Measurements from ENCODE around the gene ATP1A2. TPM values are rescaled to one million over a fixed set of nuclear protein-coding genes. Genes with fewer than 3 reads are reported as not detected.

The ATP1A2 gene
- total and polyA plus RNA-seq, 2 donors (not counting 3 experiments of a cell fraction or from before 2014, with no cell fraction given) = not detected

DNA sequence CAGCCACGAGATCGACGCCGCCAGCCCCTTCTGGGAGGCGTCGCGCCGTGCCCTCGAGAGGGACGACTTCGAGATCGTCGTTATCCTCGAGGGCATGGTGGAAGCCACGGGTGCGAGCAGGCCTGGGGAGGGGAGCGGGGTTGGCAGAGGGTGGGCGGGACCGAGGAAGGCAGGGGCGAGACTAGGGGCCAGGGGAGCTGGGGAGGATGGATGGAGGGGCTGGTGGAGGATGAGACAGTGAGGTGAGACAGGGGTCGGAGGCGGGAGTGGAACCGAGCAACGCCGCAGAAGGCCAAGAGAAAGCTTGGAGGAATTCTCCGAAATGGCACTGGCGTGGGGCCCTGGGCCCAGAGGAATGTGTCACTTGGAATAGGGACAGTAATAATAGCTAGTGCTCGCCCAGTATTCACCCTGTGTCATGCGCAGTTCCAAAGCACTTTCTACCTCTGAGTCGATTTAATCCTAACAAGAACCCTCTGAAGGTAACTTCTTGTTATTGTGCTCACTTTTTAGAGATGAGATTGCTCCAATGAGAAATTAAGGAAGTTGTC, 30.7 kb upstream of the ATP1A2 start:
- FAIRE-seq = no peak
- intact Hi-C loops (cut with micrococcal nuclease) = loop anchor here (1.0 kb wide), 2 partner anchors 149 to 291 kb away; no protein-coding TSS in a partner anchor
- POLR2A ChIA-PET = no interaction called here

More for the DNA sequence above, 30.7 kb upstream of the ATP1A2 start:
- Histone ChIP-seq H3K27ac (ENCODE audit: insufficient read depth, low read depth, low read length) (no peak overlapping the region), H4K20me1 (replicated peaks; ENCODE audit: control insufficient read depth, extremely low read depth, insufficient read depth, low read length) (no peaks in the 10 kb centered on the region), H2AFZ (ENCODE audit: low read depth, low read length) (no peak overlapping the region), H3K27me3 (ENCODE audit: control insufficient read depth in 2 of 2, insufficient read depth in 2 of 2, low read length in 2 of 2) (peaks cover 44 to 46% of the 10 kb centered on the region in 2 experiments), H3K36me3 (ENCODE audit: control insufficient read depth in 2 of 2, extremely low read depth in 1 of 2, insufficient read depth in 2 of 2, low read length in 2 of 2) (no peaks in the 10 kb centered on the region), H3K4me2 (ENCODE audit: insufficient read depth, low read length) (no peak overlapping the region), H3K9ac (replicated peaks; ENCODE audit: extremely low read depth, insufficient read depth, low read length) (no peak overlapping the region), H3K4me1 (ENCODE audit: control insufficient read depth, extremely low read depth, insufficient read depth, low read length) (no peaks in the 10 kb centered on the region), H3K9me1 (replicated peaks; ENCODE audit: control insufficient read depth, extremely low read depth, insufficient read depth, low read length) (no peaks in the 10 kb centered on the region), H3K4me3 (replicated peaks in 1 of 3; ENCODE audit: insufficient read depth in 1 of 3, low read depth in 1 of 3, low read length in 3 of 3) (no peak overlapping the region), H3K9me3 (replicated peaks; ENCODE audit: control insufficient read depth, insufficient read depth, low read length) (no peaks in the 10 kb centered on the region), H3K79me2 (ENCODE audit: control insufficient read depth, insufficient read depth, low read length) (no peaks in the 10 kb centered on the region)
- BruUV-seq (replicated peaks) = no TSS peak
- CTCF ChIA-PET = interaction anchor here (0.6 to 5.2 kb wide), 14 partner anchors 12 to 952 kb away, joined by 3 to 75 read pairs (median 16); partner anchors contain the start of gene IGSF8
- TF ChIP-seq EZH2 (IDR thresholded peaks at IDR 0.05; ENCODE audit: borderline replicate concordance, low read depth, low read length, severe bottlenecking) = no peak
- no peak for TF ChIP-seq GATA2 (IDR thresholded peaks at IDR 0.05; ENCODE audit: insufficient read depth, insufficient read length, low read depth, low read length)
- no peak for TF ChIP-seq POLR2A (IDR thresholded peaks at IDR 0.05; ENCODE audit: low read depth, low read length)
- TF ChIP-seq, protein P1, sequence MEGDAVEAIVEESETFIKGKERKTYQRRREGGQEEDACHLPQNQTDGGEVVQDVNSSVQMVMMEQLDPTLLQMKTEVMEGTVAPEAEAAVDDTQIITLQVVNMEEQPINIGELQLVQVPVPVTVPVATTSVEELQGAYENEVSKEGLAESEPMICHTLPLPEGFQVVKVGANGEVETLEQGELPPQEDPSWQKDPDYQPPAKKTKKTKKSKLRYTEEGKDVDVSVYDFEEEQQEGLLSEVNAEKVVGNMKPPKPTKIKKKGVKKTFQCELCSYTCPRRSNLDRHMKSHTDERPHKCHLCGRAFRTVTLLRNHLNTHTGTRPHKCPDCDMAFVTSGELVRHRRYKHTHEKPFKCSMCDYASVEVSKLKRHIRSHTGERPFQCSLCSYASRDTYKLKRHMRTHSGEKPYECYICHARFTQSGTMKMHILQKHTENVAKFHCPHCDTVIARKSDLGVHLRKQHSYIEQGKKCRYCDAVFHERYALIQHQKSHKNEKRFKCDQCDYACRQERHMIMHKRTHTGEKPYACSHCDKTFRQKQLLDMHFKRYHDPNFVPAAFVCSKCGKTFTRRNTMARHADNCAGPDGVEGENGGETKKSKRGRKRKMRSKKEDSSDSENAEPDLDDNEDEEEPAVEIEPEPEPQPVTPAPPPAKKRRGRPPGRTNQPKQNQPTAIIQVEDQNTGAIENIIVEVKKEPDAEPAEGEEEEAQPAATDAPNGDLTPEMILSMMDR (IDR thresholded peaks at IDR 0.05; ENCODE audit: extremely low read depth in 1 of 2, insufficient read depth in 1 of 2, low read depth in 1 of 2, low read length in 2 of 2) = no peak
- TF ChIP-seq JUN (IDR thresholded peaks at IDR 0.05; ENCODE audit: borderline replicate concordance, insufficient read depth, insufficient read length, low read depth) = no peak
- TF ChIP-seq MYC (IDR thresholded peaks at IDR 0.05; ENCODE audit: low read depth, low read length) = no peak
- TF ChIP-seq, protein P2, sequence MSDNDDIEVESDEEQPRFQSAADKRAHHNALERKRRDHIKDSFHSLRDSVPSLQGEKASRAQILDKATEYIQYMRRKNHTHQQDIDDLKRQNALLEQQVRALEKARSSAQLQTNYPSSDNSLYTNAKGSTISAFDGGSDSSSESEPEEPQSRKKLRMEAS (IDR thresholded peaks at IDR 0.05; ENCODE audit: insufficient read depth, insufficient read length) = no peak
- no peak for TF ChIP-seq FOS (IDR thresholded peaks at IDR 0.05; ENCODE audit: borderline replicate concordance, insufficient read depth, low read length)
- TF ChIP-seq POLR2AphosphoS5 (IDR thresholded peaks at IDR 0.05; ENCODE audit: insufficient read depth, low read depth, low read length) = no peak
- dilution Hi-C loops (cut with MboI; ENCODE audit: extremely low pct_ligation_motif_present, low sequenced_read_pairs) = no loop called here
- DNase-seq (ENCODE audit: low read depth, low spot score) = no peak

All from endothelial cell of umbilical vein (primary cell).